GM11168 (cell line): ENCODE measurements around the gene ERF.

Experiments used
- in situ Hi-C: fragments of 300-500 bp; cut with MboI; formaldehyde crosslinking; loops from one replicate; pipeline ENCODE4 v1.12.0; 2022; ENCODE audit warnings: low sequenced_read_pairs; ENCODE audit not compliant: unreplicated experiment

ERF gene

GRCh38 chr19:42287827-42288107 lies 32.8 kb upstream of the ERF start:
- in situ Hi-C loops: no loop called here

GRCh38 chr19:42287017-42287826 lies 32.3 kb upstream of the ERF start:
- in situ Hi-C loops: no loop called here

- in situ Hi-C loops: no loop called here
Measured at GRCh38 chr19:42286349-42287016, 31.6 kb upstream of the ERF start.

- in situ Hi-C loops: no loop called here
Measured at GRCh38 chr19:42285988-42286348, 31.0 kb upstream of the ERF start.

GRCh38 chr19:42285541-42285941 lies 30.6 kb upstream of the ERF start:
- in situ Hi-C loops: no loop called here

GRCh38 chr19:42284591-42285341 lies 29.8 kb upstream of the ERF start:
- in situ Hi-C loops: no loop called here

GRCh38 chr19:42284066-42284501 lies 29.2 kb upstream of the ERF start:
- in situ Hi-C loops: no loop called here

GRCh38 chr19:42283188-42284065 lies 28.5 kb upstream of the ERF start:
- in situ Hi-C loops: no loop called here

GRCh38 chr19:42282819-42283187 lies 27.9 kb upstream of the ERF start:
- in situ Hi-C loops: no loop called here

GRCh38 chr19:42281827-42282762 lies 27.2 kb upstream of the ERF start:
- in situ Hi-C loops: no loop called here

- in situ Hi-C loops: no loop called here
Measured at GRCh38 chr19:42281146-42281826, 26.4 kb upstream of the ERF start.

GRCh38 chr19:42280815-42281145 lies 25.9 kb upstream of the ERF start:
- in situ Hi-C loops: no loop called here

DNA sequence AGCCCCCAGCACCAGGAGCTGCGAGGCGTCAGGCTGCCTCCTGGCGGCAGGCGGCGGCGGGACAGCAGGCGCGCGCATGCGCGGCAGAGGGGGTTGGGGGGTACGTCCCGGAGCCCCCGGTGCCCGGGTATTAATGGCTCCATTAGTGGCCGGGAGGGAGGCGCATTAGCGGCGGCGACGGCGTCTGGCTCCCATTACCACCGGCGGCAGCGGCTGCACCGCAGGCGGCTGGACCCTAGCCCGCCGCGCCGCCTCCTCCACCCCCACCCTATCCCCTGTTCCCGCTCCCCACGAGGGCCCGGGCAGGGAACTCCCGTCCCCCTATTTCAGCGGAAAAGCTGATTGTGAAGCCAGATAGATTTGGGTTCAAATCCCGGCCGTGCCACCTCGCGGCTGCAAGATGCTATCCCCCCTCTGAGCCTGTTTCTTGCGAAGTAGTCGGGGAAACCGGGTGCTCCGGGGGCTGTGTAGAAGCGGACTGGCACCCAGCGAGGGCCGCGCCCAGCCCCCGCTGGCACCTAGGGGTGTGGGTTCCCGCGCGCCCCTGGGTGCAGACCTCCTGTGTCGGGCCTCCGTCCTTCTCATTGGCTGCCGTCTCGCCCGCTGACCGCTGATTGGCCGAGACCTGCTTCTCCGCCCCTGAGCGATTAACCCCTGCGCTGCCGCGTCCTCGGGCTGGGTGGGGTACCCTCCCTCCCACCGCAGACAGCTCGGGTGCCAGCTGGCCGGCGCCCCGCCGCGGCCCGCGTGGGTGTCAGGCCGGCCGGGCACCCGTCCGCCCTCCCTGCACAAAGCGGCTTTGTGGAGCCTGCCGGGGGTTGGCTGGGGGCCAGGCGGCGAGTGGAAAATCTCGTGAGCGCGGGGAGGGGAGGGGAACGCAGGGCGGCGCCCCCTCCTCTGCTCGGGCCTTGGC lies 25.2 kb upstream of the ERF start:
- in situ Hi-C loops: no loop called here

DNA sequence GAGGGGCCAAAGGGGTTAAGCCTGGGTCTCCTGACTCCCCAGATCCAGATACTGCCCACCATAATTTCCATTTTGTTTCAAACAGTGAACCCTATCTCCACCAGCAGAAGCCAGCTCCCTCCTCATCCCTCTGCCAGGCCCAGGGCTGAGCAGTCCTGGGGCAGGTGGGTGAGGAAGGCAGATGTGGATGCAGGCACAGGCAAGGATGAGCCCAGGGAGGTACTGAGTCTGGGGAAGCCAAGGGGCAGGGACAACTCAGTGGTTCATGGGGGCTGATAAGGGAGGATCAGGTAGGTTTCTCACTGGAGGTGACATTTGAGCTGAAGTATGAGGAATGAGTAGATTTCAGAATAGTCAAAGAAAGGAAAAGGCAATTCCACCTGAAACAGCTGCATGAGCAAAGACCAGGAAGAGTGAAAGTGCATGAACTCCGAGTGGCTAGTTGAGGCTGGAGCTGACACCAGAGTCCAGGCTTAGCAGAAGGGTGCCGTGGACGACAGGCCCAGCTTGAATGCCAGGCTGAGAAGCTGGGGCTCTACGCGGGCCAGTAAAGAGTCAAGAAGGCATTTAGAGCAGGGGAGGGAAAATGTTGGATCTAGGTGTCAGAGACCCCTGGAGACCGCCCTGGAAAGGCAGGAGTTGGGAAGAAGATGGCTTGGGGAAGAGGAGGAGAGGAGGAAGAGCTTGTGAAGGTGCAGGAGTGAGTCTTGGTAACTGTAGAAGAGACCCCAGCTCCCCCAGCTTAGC lies 24.4 kb upstream of the ERF start:
- in situ Hi-C loops: no loop called here

DNA sequence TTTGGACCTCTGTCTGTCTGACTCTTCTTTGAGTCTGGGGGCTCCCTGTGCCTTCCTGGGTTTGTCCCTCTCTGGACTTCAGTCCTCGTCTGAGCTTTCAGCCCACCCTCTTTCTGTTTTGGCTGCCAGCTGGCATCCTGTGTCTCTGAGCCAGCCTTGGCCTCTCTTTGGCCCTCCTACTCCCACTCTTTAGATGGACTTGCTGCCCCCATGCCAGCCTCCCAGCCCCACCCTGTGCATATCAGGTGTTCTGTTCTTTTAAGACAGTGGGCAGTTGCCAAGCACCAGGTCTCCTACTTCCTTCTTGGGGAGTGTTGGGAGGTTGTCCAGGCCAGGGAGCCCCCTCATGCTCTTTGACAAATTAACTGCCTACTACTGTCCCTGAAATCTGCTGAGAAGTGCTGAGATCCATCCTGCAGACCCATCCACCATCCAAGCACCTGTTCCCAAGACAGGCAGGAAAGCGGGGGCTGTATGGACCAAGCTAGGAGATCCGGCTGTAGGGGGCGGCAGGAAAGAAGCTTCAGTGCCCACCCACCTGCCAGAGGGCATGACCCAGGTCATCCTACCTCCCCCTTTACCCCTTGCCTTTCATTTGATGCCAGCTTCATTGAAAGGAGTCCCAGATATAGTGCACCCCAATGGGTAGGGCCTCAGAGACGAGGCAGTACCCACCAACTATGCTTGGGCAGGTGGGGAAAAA lies 23.7 kb upstream of the ERF start:
- in situ Hi-C loops: no loop called here

GRCh38 chr19:42277821-42278451 lies 23.0 kb upstream of the ERF start:
- in situ Hi-C loops: no loop called here
